C4-2B (cell line): ENCODE results near the gene TRPM7.

Experiments used
- ZFX ChIP-seq: fragments of 450-650 bp; IDR thresholded peaks from 2 replicates; pipeline ENCODE4 v1.6.1; 2017
- TF ChIP-seq, protein P1 (sequence below): fragments of 450-650 bp; conservative IDR thresholded peaks from 2 replicates; pipeline ENCODE4 v1.5.1; 2017; ENCODE audit warnings: mild to moderate bottlenecking

DNA sequence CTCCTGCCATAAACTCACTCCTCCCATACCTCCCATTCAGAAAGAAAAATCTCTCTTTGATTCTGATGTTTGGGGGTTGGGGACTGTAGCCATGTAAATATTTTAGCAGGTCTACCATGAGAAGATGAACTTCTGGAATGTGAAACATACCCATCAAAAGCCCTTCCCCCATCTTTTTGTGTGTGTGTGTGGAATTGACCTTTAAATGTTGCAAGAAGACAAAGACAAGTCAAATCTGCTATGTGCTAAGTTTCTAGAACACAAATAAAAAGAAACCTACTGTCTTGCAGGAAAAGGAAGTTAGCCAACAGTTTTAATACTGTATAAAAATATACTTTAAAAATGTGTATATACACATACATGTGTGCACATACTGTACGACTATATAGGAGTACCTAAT, 110.4 kb downstream of the TRPM7 start:
- TF ChIP-seq, protein P1, sequence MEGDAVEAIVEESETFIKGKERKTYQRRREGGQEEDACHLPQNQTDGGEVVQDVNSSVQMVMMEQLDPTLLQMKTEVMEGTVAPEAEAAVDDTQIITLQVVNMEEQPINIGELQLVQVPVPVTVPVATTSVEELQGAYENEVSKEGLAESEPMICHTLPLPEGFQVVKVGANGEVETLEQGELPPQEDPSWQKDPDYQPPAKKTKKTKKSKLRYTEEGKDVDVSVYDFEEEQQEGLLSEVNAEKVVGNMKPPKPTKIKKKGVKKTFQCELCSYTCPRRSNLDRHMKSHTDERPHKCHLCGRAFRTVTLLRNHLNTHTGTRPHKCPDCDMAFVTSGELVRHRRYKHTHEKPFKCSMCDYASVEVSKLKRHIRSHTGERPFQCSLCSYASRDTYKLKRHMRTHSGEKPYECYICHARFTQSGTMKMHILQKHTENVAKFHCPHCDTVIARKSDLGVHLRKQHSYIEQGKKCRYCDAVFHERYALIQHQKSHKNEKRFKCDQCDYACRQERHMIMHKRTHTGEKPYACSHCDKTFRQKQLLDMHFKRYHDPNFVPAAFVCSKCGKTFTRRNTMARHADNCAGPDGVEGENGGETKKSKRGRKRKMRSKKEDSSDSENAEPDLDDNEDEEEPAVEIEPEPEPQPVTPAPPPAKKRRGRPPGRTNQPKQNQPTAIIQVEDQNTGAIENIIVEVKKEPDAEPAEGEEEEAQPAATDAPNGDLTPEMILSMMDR = no peak
- no peak for TF ChIP-seq ZFX
